Measurements from ENCODE around the gene SYNDIG1. TPM values are rescaled to one million over a fixed set of nuclear protein-coding genes. Genes with fewer than 3 reads are reported as not detected.

The SYNDIG1 gene
- total and polyA plus RNA-seq, 4 donors: 0.20 to 5.0 (median 0.63) TPM

GRCh38 chr20:24492698-24493097, 23.3 kb downstream of the SYNDIG1 start:
- DNase-seq: no peak
- H3K9me3 ChIP-seq (ENCODE audit: control insufficient read depth in 4 of 4, insufficient read depth in 3 of 4, low read length in 3 of 4): peaks cover 0 to 6% (median 0%) of the 10 kb centered on the region in 4 donors
- no peak overlapping the region for H3K27ac ChIP-seq (ENCODE audit: low read depth in 1 of 2, low read length in 1 of 2)
- peaks cover 0 to 6% (median 0%) of the 10 kb centered on the region in 3 donors for H3K27me3 ChIP-seq (ENCODE audit: control insufficient read depth in 3 of 3, insufficient read depth in 3 of 3, low read length in 2 of 3)
- TF ChIP-seq, protein P1, sequence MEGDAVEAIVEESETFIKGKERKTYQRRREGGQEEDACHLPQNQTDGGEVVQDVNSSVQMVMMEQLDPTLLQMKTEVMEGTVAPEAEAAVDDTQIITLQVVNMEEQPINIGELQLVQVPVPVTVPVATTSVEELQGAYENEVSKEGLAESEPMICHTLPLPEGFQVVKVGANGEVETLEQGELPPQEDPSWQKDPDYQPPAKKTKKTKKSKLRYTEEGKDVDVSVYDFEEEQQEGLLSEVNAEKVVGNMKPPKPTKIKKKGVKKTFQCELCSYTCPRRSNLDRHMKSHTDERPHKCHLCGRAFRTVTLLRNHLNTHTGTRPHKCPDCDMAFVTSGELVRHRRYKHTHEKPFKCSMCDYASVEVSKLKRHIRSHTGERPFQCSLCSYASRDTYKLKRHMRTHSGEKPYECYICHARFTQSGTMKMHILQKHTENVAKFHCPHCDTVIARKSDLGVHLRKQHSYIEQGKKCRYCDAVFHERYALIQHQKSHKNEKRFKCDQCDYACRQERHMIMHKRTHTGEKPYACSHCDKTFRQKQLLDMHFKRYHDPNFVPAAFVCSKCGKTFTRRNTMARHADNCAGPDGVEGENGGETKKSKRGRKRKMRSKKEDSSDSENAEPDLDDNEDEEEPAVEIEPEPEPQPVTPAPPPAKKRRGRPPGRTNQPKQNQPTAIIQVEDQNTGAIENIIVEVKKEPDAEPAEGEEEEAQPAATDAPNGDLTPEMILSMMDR (IDR thresholded peaks at IDR 0.05; ENCODE audit: control extremely low read depth, extremely low read depth): no peak
- no peak for ATAC-seq (ENCODE audit: insufficient read depth, low FRiP score)
- no peak overlapping the region for H3K9ac ChIP-seq (ENCODE audit: insufficient read depth in 1 of 2, low read length in 2 of 2)
- peaks cover 0 to 6% (median 0%) of the 10 kb centered on the region in 4 donors for H3K36me3 ChIP-seq (ENCODE audit: control insufficient read depth in 4 of 4, insufficient read depth in 4 of 4, low read length in 4 of 4)
- 80 to 84% methylated on average over 2 of the region's 2 CpGs for WGBS, 2 donors
- peaks cover 0 to 3% (median 0%) of the 10 kb centered on the region in 5 donors for H3K4me1 ChIP-seq (ENCODE audit: control insufficient read depth in 5 of 5, insufficient read depth in 5 of 5, low read length in 5 of 5)
- H3K4me3 ChIP-seq: no peak overlapping the region

DNA sequence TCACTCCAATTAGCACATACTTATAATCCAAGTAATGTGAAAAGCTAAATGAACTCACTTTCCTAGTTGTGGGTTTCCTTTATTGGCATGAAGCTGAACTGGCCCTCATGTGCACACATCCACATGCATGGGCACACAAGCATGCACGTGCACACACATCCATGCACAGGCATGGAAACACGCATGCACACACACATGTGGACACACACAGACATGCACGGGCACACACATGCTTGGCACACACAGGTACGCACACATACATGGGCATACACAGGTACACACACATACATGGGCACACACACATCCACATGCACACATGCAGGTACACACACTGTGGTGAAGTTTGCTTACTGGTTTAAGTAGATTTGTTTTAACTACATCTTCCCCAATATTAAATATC, 23.8 kb downstream of the SYNDIG1 start:
- TF ChIP-seq, protein P1 (IDR thresholded peaks at IDR 0.05; ENCODE audit: control extremely low read depth, extremely low read depth): no peak
- Histone ChIP-seq H3K9me3 (ENCODE audit: control insufficient read depth in 4 of 4, insufficient read depth in 3 of 4, low read length in 3 of 4) (peaks cover 0 to 6% (median 0%) of the 10 kb centered on the region in 4 donors), H3K27ac (ENCODE audit: low read depth in 1 of 2, low read length in 1 of 2) (no peak overlapping the region), H3K4me3 (no peak overlapping the region), H3K4me1 (ENCODE audit: control insufficient read depth in 5 of 5, insufficient read depth in 5 of 5, low read length in 5 of 5) (peaks cover 0 to 3% (median 0%) of the 10 kb centered on the region in 5 donors), H3K27me3 (ENCODE audit: control insufficient read depth in 3 of 3, insufficient read depth in 3 of 3, low read length in 2 of 3) (peaks cover 0 to 6% (median 0%) of the 10 kb centered on the region in 3 donors), H3K9ac (ENCODE audit: insufficient read depth in 1 of 2, low read length in 2 of 2) (no peak overlapping the region), H3K36me3 (ENCODE audit: control insufficient read depth in 4 of 4, insufficient read depth in 4 of 4, low read length in 4 of 4) (peaks cover 0 to 6% (median 0%) of the 10 kb centered on the region in 4 donors)
- whole genome bisulfite sequencing, 2 donors: 91 to 94% methylated on average over 4 of the region's 4 CpGs
- DNase-seq (no peak), ATAC-seq (ENCODE audit: insufficient read depth, low FRiP score) (no peak)

- Histone ChIP-seq H3K36me3 (ENCODE audit: control insufficient read depth in 4 of 4, insufficient read depth in 4 of 4, low read length in 4 of 4) (peaks cover 0 to 6% (median 0%) of the 10 kb centered on the region in 4 donors), H3K27me3 (ENCODE audit: control insufficient read depth in 3 of 3, insufficient read depth in 3 of 3, low read length in 2 of 3) (peaks cover 0 to 6% (median 0%) of the 10 kb centered on the region in 3 donors), H3K27ac (ENCODE audit: low read depth in 1 of 2, low read length in 1 of 2) (no peak overlapping the region), H3K4me3 (no peak overlapping the region), H3K9me3 (ENCODE audit: control insufficient read depth in 4 of 4, insufficient read depth in 3 of 4, low read length in 3 of 4) (peaks cover 0 to 6% (median 0%) of the 10 kb centered on the region in 4 donors), H3K9ac (ENCODE audit: insufficient read depth in 1 of 2, low read length in 2 of 2) (no peak overlapping the region), H3K4me1 (ENCODE audit: control insufficient read depth in 5 of 5, insufficient read depth in 5 of 5, low read length in 5 of 5) (peaks cover 0 to 3% (median 0%) of the 10 kb centered on the region in 5 donors)
- WGBS, 2 donors: 87 to 90% methylated on average over 23 of the region's 23 CpGs
- TF ChIP-seq, protein P1 (IDR thresholded peaks at IDR 0.05; ENCODE audit: control extremely low read depth, extremely low read depth): no peak
- DNase-seq (no peak), ATAC-seq (ENCODE audit: insufficient read depth, low FRiP score) (no peak)
Observed at GRCh38 chr20:24493661-24494459, 24.4 kb downstream of the SYNDIG1 start.

All from lung (tissue), 12 donors.